GM12872 (cell line): ENCODE measurements around the gene CAVIN2.

ENCODE experiments used
- CTCF ChIP-seq: IDR thresholded peaks from 3 replicates; pipeline ENCODE4 v1.5.1; 2011; ENCODE audit warnings: low read depth, mild to moderate bottlenecking, low read length, moderate library complexity; ENCODE audit not compliant: insufficient read depth

Gene CAVIN2

DNA sequence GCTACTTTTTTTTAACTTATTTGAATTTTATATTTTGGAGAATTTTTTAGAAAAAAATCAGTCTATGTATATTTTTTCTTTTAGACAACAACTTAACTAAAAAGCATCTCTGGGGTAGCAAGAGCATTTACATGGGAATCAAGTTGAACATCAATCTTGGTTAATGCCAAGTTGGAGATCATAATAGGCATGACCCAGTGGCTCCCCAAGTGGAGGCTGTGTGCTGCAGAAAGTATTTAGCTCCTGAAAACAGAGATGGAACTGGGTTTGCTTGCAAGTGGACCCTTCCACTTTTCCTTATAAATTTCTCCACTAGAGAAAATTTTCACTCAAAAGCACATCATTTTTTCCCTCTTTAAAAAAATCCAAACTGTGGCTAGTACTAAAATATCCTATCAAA, 23.9 kb upstream of the CAVIN2 start:
- TF ChIP-seq CTCF: peak; percentile 36; the same call in 1 of the 3 replicates

GRCh38 chr2:191869781-191870180, 22.9 kb upstream of the CAVIN2 start:
- TF ChIP-seq CTCF: no peak

GRCh38 chr2:191869178-191869577, 22.3 kb upstream of the CAVIN2 start:
- peak; percentile 65 for TF ChIP-seq CTCF

- no peak for TF ChIP-seq CTCF
Observed at GRCh38 chr2:191867507-191867847, 20.6 kb upstream of the CAVIN2 start.

DNA sequence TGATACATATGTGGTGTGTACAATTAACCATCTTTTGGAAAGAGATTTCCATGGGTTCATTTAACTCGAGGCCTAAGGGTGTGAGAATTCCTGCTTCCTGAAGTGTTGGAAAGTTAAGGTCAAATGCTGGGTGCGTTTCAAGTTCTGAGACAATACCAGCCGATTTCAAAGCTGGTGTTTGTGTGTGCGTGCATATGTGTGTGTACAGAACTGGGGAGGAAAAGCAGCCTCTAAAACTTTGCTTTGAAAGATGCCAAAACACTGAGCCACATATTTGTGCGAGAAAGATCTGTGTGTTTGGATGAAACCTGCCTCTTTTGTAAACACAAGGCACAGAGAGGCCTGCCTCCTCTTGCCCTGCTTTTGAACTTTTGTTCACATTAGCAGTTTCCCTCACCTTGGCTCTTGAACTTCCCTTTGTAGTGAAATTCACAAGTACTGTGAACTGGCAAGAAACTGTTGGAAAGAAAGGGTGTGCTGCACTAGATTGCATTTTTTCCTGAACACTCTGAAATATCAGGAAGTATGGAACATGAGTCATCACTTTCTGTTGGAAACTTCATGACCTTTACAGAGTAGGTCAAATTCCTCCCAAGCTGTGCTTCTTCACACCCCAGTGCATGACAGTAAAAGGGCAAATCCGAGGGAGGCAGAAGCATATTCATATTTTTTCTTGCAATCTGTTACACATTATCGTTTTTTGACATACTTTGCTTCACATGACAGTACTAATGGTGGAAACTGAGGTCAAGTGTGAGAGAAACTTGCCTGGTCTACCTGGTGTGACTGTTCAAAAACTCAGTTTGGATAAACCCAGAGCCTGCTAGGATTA, 20.0 kb upstream of the CAVIN2 start:
- TF ChIP-seq CTCF: no peak

GRCh38 chr2:191866195-191866594, 19.3 kb upstream of the CAVIN2 start:
- TF ChIP-seq CTCF: no peak

DNA sequence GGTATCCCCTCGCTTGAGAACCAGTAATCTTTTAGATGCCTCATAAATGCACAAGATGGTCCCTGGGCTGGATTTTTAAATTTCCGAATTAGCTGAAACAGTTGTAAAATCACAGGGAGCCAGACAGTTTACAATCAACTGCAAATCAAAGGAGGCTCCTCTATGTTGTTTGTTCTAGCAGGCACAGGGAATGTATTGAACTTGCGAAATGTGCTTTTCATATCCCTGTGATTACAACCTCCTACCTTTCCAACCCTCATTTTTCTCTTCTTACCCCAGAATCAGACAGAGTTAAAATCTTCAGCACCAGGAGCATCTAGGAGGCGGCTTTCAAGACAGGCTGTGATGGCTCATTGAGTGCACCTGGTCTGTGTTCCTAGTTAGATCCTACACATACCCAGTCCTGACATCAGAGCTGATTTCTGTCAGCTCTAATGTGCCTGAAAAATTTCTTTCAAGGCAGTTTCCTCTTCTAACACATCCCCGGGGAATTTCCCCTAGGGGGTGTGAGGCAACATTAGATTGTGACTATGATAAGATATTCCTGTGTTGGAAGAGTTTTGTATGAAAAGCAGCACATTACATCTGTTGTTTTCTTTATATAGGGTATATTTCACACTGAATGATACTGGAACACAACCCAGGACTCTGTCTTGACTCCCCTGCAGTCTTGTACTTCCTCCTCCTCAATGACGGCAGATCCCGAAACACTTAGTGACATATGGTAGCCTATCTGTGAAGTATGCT, 17.9 kb upstream of the CAVIN2 start:
- TF ChIP-seq CTCF: no peak
